Common myeloid progenitor, CD34-positive (primary cell): ENCODE data around the gene IL23R.

ENCODE experiments used
- CTCF ChIA-PET: fragments of 350-600 bp; sonication (Branson Sonifier 250); formaldehyde crosslinking; loops from one replicate; lab custom pipeline; 2021; ENCODE audit warnings: antibody characterized with exemption; lab: Charles Lee
- POLR2A ChIA-PET: fragments of 350-600 bp; sonication (Branson Sonifier 250); formaldehyde crosslinking; loops from one replicate; lab custom pipeline; 2021; ENCODE audit warnings: antibody characterized with exemption; lab: Charles Lee
- DNase-seq, 3 donors: peaks; one replicate each; pipeline versions ENCODE4 v3.0.0 to v3.0.0-alpha.2; 2013
- H3K27ac ChIP-seq, 2 experiments: 1 replicate in 1 of 2; 2 replicates in 1 of 2; pipeline ENCODE4 v1.7.0; 2013; ENCODE audit warnings: inconsistent platforms in 2 of 2, low read length in 2 of 2, mild to moderate bottlenecking in 2 of 2, low read depth in 1 of 2, moderate library complexity in 1 of 2; ENCODE audit not compliant: severe bottlenecking in 2 of 2, insufficient read depth in 1 of 2, poor library complexity in 1 of 2
- H3K27me3 ChIP-seq, 5 experiments: replicated peaks in 2 of 5; 1 replicate in 3 of 5; 2 replicates in 2 of 5; pipeline versions ENCODE4 v1.6.1 to v1.7.0; 2013; ENCODE audit warnings: low read length in 4 of 5, mild to moderate bottlenecking in 2 of 5, moderate library complexity in 2 of 5, inconsistent platforms in 1 of 5; ENCODE audit not compliant: insufficient read depth in 5 of 5, control insufficient read depth in 4 of 5
- H3K36me3 ChIP-seq, 4 experiments: 1 replicate in 2 of 4; 2 replicates in 2 of 4; pipeline versions ENCODE4 v1.6.1 to v1.7.0; 2013; ENCODE audit warnings: low read length in 3 of 4, control low read depth in 1 of 4, mild to moderate bottlenecking in 1 of 4; ENCODE audit not compliant: control insufficient read depth in 4 of 4, insufficient read depth in 4 of 4
- H3K4me1 ChIP-seq, 4 experiments: 1 replicate in 3 of 4; 2 replicates in 1 of 4; pipeline versions ENCODE4 v1.6.1 to v1.7.1; 2013; ENCODE audit warnings: low read length in 3 of 4, mild to moderate bottlenecking in 3 of 4, control low read depth in 1 of 4, inconsistent platforms in 1 of 4, moderate library complexity in 1 of 4; ENCODE audit not compliant: control insufficient read depth in 4 of 4, insufficient read depth in 4 of 4; ENCODE audit errors: control extremely low read depth in 1 of 4
- H3K4me3 ChIP-seq, 7 experiments: 1 replicate in 4 of 7; 2 replicates in 3 of 7; pipeline versions ENCODE4 v1.5.1 to v1.7.0; 2013; ENCODE audit warnings: mild to moderate bottlenecking in 7 of 7, low read length in 6 of 7, moderate library complexity in 6 of 7, inconsistent platforms in 2 of 7, low read depth in 2 of 7, control low read depth in 1 of 7; ENCODE audit not compliant: insufficient read depth in 4 of 7, control insufficient read depth in 1 of 7; ENCODE audit errors: extremely low read depth in 1 of 7
- H3K9me3 ChIP-seq, 5 experiments: 1 replicate in 4 of 5; 2 replicates in 1 of 5; pipeline versions ENCODE4 v1.6.1 to v1.7.1; 2013; ENCODE audit warnings: low read length in 4 of 5, mild to moderate bottlenecking in 2 of 5, inconsistent platforms in 1 of 5, low read depth in 1 of 5, moderate library complexity in 1 of 5; ENCODE audit not compliant: control insufficient read depth in 4 of 5, insufficient read depth in 2 of 5; ENCODE audit errors: control extremely low read depth in 1 of 5
- WGBS: methylation state at CpG from one replicate; pipeline ENCODE4 v1.1.5; 2013; ENCODE audit not compliant: insufficient coverage; 5-methylcytosine and 5-hydroxymethylcytosine counted together

IL23R gene

DNA sequence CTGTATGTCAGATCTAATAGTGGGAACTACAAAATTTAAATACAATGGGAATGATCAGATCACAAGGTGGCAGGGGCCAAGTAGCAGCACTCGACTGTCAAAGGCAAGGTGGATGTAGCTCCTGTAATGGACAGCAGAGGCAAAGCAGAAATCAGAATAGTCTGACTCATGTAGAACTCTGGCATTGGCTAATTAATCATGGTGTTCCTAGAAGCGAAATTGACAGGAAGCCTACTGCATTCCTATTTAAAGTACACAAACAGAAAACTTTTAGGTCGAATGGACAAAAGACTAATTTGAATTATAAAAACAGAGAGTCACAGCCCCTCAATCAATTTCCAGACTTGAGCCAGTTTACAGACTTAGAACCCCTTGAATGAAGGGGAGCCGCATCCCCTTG, 124.0 kb downstream of the IL23R start:
- WGBS = 83% methylated on average over 3 of the region's 4 CpGs
- no peaks in the 10 kb centered on the region for H3K27me3 ChIP-seq
- no peak overlapping the region for H3K27ac ChIP-seq
- DNase-seq = no peak
- ChIA-PET POLR2A (no interaction called here), CTCF (interaction anchor here (0.6 kb wide), 1 partner anchor 99 kb away, joined by 3 read pairs; no protein-coding TSS in a partner anchor)
- H3K9me3 ChIP-seq = peaks cover 0 to 7% (median 0%) of the 10 kb centered on the region in 5 experiments
- no peaks in the 10 kb centered on the region for H3K4me1 ChIP-seq
- H3K4me3 ChIP-seq = no peak overlapping the region
- H3K36me3 ChIP-seq = no peaks in the 10 kb centered on the region

DNA sequence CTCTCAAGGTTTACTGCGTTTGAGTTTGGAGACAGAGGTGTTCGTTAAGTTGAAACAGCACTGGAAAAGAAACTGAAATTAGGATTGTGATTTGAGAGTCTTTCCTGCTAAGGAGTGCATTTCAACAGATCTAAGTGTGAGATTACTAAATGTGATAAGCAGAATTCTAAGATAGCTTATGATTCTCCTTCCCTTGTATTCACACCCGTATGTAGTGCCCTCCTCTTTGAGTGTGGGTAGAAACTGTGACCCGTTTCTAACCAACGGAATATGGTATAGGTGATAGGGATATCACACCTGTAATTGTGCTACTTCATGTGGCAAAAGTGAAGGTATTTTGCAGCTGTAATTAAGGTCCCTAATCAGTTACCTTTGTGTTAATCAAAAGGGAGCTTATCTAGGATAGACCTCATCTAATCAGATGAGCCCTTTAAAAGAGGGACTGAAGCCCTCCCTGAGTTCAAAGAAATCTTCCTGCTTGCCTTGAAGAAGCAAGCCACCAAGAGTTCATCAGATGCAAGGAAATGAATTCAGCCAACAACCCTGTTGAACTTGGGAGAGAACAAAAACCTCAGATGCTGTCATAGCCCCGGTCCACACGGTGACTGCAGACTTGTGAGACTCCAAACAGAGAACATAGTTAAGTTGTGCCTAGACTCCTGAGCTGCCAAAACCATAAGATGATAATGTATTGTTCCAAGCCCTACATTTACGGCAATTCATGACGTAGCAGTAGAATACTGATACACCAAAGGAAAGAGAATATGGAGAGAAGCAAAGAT, 128.8 kb downstream of the IL23R start:
- no peaks in the 10 kb centered on the region for H3K27me3 ChIP-seq
- H3K4me1 ChIP-seq = peaks cover 0 to 1% (median 0%) of the 10 kb centered on the region in 4 experiments
- peaks cover 0 to 4% (median 0%) of the 10 kb centered on the region in 5 experiments for H3K9me3 ChIP-seq
- H3K36me3 ChIP-seq = no peaks in the 10 kb centered on the region
- POLR2A ChIA-PET = no interaction called here
- WGBS = 100% methylated on average over 4 of the region's 9 CpGs
- no peak overlapping the region for H3K4me3 ChIP-seq
- DNase-seq = no peak
- no peak overlapping the region for H3K27ac ChIP-seq
- CTCF ChIA-PET = interaction anchor here (0.7 to 1.8 kb wide), 3 partner anchors 9 to 30 kb away, joined by 3 to 6 read pairs (median 3); no protein-coding TSS in a partner anchor

- no CpG with 5 or more reads among the region's 2 CpGs for WGBS
- H3K9me3 ChIP-seq = no peaks in the 10 kb centered on the region
- ChIA-PET POLR2A (no interaction called here), CTCF (no interaction called here)
- DNase-seq = peak in 2 of 3 donors; percentile 20 to 24
- H3K4me1 ChIP-seq = peaks cover 0 to 3% (median 1%) of the 10 kb centered on the region in 4 experiments
- H3K27ac ChIP-seq = no peak overlapping the region
- H3K36me3 ChIP-seq = no peaks in the 10 kb centered on the region
- no peaks in the 10 kb centered on the region for H3K27me3 ChIP-seq
- no peak overlapping the region for H3K4me3 ChIP-seq
Observed at GRCh38 chr1:67298762-67299161, 132.5 kb downstream of the IL23R start.

DNA sequence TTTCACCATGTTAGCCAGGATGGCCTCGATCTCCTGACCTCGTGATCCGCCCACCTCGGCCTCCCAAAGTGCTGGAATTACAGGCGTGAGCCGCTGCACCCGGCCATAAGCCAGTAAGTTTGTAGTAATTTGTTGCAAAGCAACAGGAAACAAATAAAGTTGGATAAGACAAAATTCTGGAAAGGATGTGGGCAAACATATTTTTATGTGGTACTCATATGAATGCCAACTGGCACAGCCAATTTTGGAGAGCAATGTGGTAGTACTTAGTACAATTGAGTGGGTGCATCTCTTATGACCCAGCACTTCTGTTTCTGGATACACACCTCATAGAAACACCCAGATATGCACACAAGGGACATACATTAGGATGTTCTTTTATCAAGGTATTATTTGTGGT, 133.0 kb downstream of the IL23R start:
- Histone ChIP-seq H3K27ac (no peak overlapping the region), H3K4me3 (no peak overlapping the region), H3K27me3 (no peaks in the 10 kb centered on the region), H3K9me3 (no peaks in the 10 kb centered on the region), H3K4me1 (peaks cover 0 to 8% (median 1%) of the 10 kb centered on the region in 4 experiments), H3K36me3 (no peaks in the 10 kb centered on the region)
- CTCF ChIA-PET = no interaction called here
- POLR2A ChIA-PET = no interaction called here
- no peak for DNase-seq
- WGBS = 100% methylated on average over 3 of the region's 7 CpGs

DNA sequence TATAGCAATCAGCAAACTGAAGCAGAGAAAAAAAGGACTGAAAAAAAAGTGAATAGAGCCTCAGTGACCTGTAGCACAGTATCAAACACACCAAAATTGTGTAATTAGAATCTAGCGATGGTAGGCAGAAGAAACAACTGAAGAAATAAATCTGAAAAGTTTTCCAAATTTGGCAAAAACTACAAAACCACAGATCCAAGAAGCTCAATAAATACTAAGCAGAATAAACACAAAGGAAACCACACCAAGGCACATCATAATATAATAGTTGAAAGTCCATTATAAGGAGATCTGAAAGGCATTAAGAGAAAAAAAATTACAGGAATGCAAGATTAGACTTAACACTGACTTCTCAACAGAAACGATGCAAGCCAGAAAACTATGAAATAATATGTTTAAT, 134.3 kb downstream of the IL23R start:
- no peak for DNase-seq
- Histone ChIP-seq H3K9me3 (no peaks in the 10 kb centered on the region), H3K27ac (no peak overlapping the region), H3K27me3 (no peaks in the 10 kb centered on the region), H3K36me3 (no peaks in the 10 kb centered on the region), H3K4me1 (peaks cover 0 to 9% (median 1%) of the 10 kb centered on the region in 4 experiments), H3K4me3 (no peak overlapping the region)
- WGBS = no CpG with 5 or more reads among the region's 2 CpGs
- ChIA-PET POLR2A (no interaction called here), CTCF (interaction anchor here (0.7 to 1.6 kb wide), 2 partner anchors 88 to 200 kb away, joined by 3 to 4 read pairs; no protein-coding TSS in a partner anchor)

DNA sequence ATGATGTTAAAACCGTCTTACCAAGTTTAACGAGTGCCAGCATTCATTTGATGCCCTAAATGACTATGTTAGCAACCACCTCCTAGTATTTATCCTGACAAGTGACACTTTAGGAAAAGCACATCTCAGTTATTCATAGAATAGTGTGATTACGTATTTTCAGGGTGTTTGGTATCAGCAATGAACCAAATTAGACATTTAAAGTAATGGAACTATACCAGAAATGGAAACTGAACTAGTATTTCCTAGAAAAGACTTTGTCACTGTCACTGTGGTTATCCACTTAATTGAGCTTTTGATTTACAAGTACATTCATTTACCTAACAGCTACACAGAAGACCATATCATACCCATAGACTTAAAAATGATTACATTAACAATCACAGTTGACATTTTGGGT, 137.8 kb downstream of the IL23R start:
- H3K36me3 ChIP-seq = no peaks in the 10 kb centered on the region
- ChIA-PET CTCF (no interaction called here), POLR2A (no interaction called here)
- no peaks in the 10 kb centered on the region for H3K27me3 ChIP-seq
- H3K4me1 ChIP-seq = peaks cover 3 to 27% (median 11%) of the 10 kb centered on the region in 4 experiments
- no peaks in the 10 kb centered on the region for H3K9me3 ChIP-seq
- DNase-seq = peak in 2 of 3 donors; percentile 28 to 46
- WGBS = no CpG with 5 or more reads among the region's 3 CpGs
- no peak overlapping the region for H3K4me3 ChIP-seq
- H3K27ac ChIP-seq = no peak overlapping the region

DNA sequence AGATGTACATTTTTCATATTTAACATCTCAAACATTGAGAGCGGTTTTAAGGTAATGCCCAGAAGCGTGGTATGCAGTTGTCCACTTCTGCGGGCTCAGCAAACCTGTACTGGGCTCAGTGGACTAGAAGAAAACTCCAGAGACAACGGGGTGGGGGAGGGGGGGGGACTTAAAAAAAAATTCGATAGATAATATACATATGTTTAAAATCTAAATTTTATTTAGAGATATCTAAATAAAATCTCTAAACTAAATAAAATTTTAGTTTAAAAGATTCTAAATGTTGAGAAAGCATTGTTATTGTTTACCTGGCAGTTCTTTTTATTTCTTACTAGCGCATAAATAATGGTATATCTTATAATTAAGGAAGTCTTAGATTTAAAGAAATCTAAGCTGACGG, 140.3 kb downstream of the IL23R start:
- WGBS = no CpG with 5 or more reads among the region's 7 CpGs
- no peaks in the 10 kb centered on the region for H3K27me3 ChIP-seq
- POLR2A ChIA-PET = no interaction called here

More for the DNA sequence above, 140.3 kb downstream of the IL23R start:
- CTCF ChIA-PET = no interaction called here
- Histone ChIP-seq H3K9me3 (no peaks in the 10 kb centered on the region), H3K4me1 (peaks cover 3 to 29% (median 10%) of the 10 kb centered on the region in 4 experiments), H3K36me3 (no peaks in the 10 kb centered on the region), H3K27ac (peak overlapping the region in 1 of 2 experiments; percentile 74), H3K4me3 (peak overlapping the region in 3 of 7 experiments; percentile 80 to 91 (median 80))
- no peak for DNase-seq
